WTC11 (cell line): Measurements from ENCODE around the gene CTIF. TPM values are rescaled to one million over a fixed set of nuclear protein-coding genes. Genes with fewer than 3 reads are reported as not detected.

Experiments used
- ATAC-seq: fragments of 200-7000 bp; cut with Tn5 transposase; 2 replicates; pipeline ENCODE4 v1.10.0; 2021; ENCODE audit warnings: mild to moderate bottlenecking, moderate library complexity
- CTCF ChIA-PET: fragments of 300-600 bp; sonication (Branson Sonifier 250); formaldehyde crosslinking; loops from one replicate; lab custom pipeline; 2021; ENCODE audit warnings: antibody characterized with exemption; lab: Charles Lee
- POLR2A ChIA-PET: fragments of 350-600 bp; sonication (Branson Sonifier 250); formaldehyde crosslinking; loops from one replicate; lab custom pipeline; 2021; ENCODE audit warnings: antibody characterized with exemption; lab: Charles Lee
- DNase-seq: peaks from one replicate; pipeline ENCODE4 v3.0.0; 2021; ENCODE audit warnings: low spot score
- H3K27ac Mint-ChIP-seq: 2 replicates; pipeline ENCODE4 v1.8.0; 2021; ENCODE audit warnings: mixed read lengths
- H3K27me3 Mint-ChIP-seq: 2 replicates; pipeline ENCODE4 v1.8.0; 2021; ENCODE audit warnings: low read depth, mild to moderate bottlenecking, moderate library complexity, mixed read lengths
- H3K36me3 Mint-ChIP-seq: 2 replicates; pipeline ENCODE4 v1.8.0; 2021; ENCODE audit warnings: mixed read lengths
- H3K4me1 Mint-ChIP-seq: 2 replicates; pipeline ENCODE4 v1.8.0; 2022; ENCODE audit warnings: mixed read lengths
- H3K4me3 Mint-ChIP-seq: 2 replicates; pipeline ENCODE4 v1.8.0; 2021; ENCODE audit warnings: mild to moderate bottlenecking, moderate library complexity, mixed read lengths
- H3K9me3 Mint-ChIP-seq: 2 replicates; pipeline ENCODE4 v1.8.0; 2021; ENCODE audit warnings: mixed read lengths
- CREB1 ChIP-seq: sonication (generic); formaldehyde crosslinking; IDR thresholded peaks from 2 replicates; pipeline ENCODE4 v1.8.0; 2023; ENCODE audit warnings: mild to moderate bottlenecking, missing genetic modification reagents
- CREM ChIP-seq: sonication (generic); formaldehyde crosslinking; IDR thresholded peaks from 2 replicates; pipeline ENCODE4 v1.8.1; 2022; ENCODE audit warnings: mild to moderate bottlenecking, missing genetic modification reagents, moderate library complexity
- ESRRA ChIP-seq: sonication (generic); formaldehyde crosslinking; IDR thresholded peaks from 2 replicates; pipeline ENCODE4 v1.8.1; 2022; ENCODE audit warnings: mild to moderate bottlenecking, missing genetic modification reagents, borderline replicate concordance
- GABPB1 ChIP-seq: sonication (generic); formaldehyde crosslinking; IDR thresholded peaks from 2 replicates; pipeline ENCODE4 v1.8.1; 2023; ENCODE audit warnings: mild to moderate bottlenecking, missing genetic modification reagents
- IRF2 ChIP-seq: sonication (generic); formaldehyde crosslinking; IDR thresholded peaks from 2 replicates; pipeline ENCODE4 v1.8.0; 2022; ENCODE audit warnings: low read depth, missing genetic modification reagents, borderline replicate concordance
- NFE2L1 ChIP-seq: sonication (generic); formaldehyde crosslinking; IDR thresholded peaks from 2 replicates; pipeline ENCODE4 v1.8.1; 2023; ENCODE audit warnings: missing genetic modification reagents
- NFYB ChIP-seq: sonication (generic); formaldehyde crosslinking; conservative IDR thresholded peaks from 2 replicates; pipeline ENCODE4 v1.8.0; 2022; ENCODE audit warnings: low read depth, missing genetic modification reagents
- PRRX2 ChIP-seq: fragments of 250-450 bp; sonication (Bioruptor Pico); IDR thresholded peaks from 2 replicates; pipeline ENCODE4 v1.8.0; 2021; ENCODE audit warnings: mild to moderate bottlenecking
- SMAD4 ChIP-seq: sonication (generic); formaldehyde crosslinking; IDR thresholded peaks from 2 replicates; pipeline ENCODE4 v1.8.0; 2022; ENCODE audit warnings: mild to moderate bottlenecking, missing genetic modification reagents
- ZNF138 ChIP-seq: sonication (generic); formaldehyde crosslinking; conservative IDR thresholded peaks from 2 replicates; pipeline ENCODE4 v1.8.1; 2022; ENCODE audit warnings: mild to moderate bottlenecking, moderate library complexity, missing genetic modification reagents
- total RNA-seq: library from RNA; stranded (reverse); gene quantifications from 3 replicates; pipeline ENCODE4 v1.2.3, GENCODE V29; 2021
- TF ChIP-seq, protein P1 (sequence below): sonication (generic); formaldehyde crosslinking; IDR thresholded peaks from 2 replicates; pipeline ENCODE4 v1.8.0; 2023; ENCODE audit warnings: mild to moderate bottlenecking, missing genetic modification reagents
- TF ChIP-seq, protein P2 (sequence below): sonication (generic); formaldehyde crosslinking; IDR thresholded peaks from 2 replicates; pipeline ENCODE4 v1.8.0; 2022; ENCODE audit warnings: missing genetic modification reagents
- TF ChIP-seq, protein P3 (sequence below): sonication (generic); formaldehyde crosslinking; IDR thresholded peaks from 2 replicates; pipeline ENCODE4 v1.8.1; 2023; ENCODE audit warnings: mild to moderate bottlenecking, missing genetic modification reagents
- TF ChIP-seq, protein P4 (sequence below): sonication (generic); formaldehyde crosslinking; IDR thresholded peaks from 2 replicates; pipeline ENCODE4 v1.8.0; 2022; ENCODE audit warnings: mild to moderate bottlenecking, missing genetic modification reagents
- TF ChIP-seq, protein P5 (sequence below): sonication (generic); formaldehyde crosslinking; IDR thresholded peaks from 2 replicates; pipeline ENCODE4 v1.8.1; 2023; ENCODE audit warnings: mild to moderate bottlenecking, missing genetic modification reagents
- TF ChIP-seq, protein P6 (sequence below): sonication (generic); formaldehyde crosslinking; IDR thresholded peaks from 2 replicates; pipeline ENCODE4 v1.8.0; 2022; ENCODE audit warnings: mild to moderate bottlenecking, missing genetic modification reagents
- TF ChIP-seq, protein P7 (sequence below): fragments of 250-450 bp; sonication (Bioruptor Pico); IDR thresholded peaks from 2 replicates; pipeline ENCODE4 v1.9.0; 2021; ENCODE audit warnings: mild to moderate bottlenecking
- TF ChIP-seq, protein P8 (sequence below): sonication (generic); formaldehyde crosslinking; IDR thresholded peaks from 2 replicates; pipeline ENCODE4 v1.8.1; 2023; ENCODE audit warnings: mild to moderate bottlenecking, missing genetic modification reagents, moderate library complexity
- TF ChIP-seq, protein P9 (sequence below): sonication (generic); formaldehyde crosslinking; IDR thresholded peaks from 2 replicates; pipeline ENCODE4 v1.8.0; 2022; ENCODE audit warnings: mild to moderate bottlenecking, missing genetic modification reagents

The CTIF gene
- total RNA-seq, 1 experiment from 2014 or later = 28.5 TPM

DNA sequence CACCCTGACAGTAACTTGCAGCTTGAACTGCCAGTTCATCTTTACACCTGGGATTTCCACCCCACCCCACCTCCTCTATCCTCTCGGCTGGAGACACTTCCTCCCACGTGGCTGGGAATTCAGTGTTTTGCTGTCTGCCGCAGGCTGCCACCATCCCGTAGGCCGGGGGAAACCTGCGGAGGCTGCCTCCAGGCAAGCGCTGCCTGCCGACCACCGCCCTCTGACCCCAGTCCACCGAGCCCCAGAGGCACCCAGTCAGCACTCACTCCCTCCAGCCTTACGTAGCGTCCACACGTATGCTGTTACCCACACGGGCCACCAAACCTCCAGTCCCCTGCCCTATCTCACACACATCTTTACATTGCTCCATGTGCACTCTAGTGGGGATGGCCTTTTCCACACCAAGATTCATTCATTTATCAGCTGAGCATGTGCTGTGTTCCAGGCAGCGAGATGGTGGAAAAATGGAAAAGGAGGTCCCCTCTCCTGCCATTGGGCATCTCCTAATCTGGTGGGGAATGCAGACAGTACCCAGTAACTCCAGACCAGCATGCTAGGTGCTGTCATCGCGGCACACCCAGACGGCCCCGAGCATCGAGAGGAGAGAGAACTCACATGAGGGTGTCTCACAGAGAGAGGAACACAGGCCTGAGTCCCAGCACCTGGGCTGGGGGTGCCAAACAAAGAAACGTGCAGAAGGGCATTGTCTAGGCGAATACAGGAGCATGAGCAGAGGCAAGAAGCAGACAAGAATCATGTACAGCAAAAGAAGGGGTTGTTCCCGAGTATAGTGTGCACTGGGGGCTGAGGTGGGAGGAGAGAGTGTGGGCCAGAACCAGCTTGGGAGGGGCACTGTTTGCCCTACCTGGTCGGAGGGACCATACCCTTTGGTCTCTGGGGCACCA lies 245.0 kb downstream of the CTIF start:
- Mint-ChIP-seq H3K27ac (no peak overlapping the region), H3K36me3 (no peaks in the 10 kb centered on the region), H3K27me3 (no peaks in the 10 kb centered on the region), H3K4me3 (no peak overlapping the region), H3K4me1 (peaks cover 9% of the 10 kb centered on the region), H3K9me3 (no peaks in the 10 kb centered on the region)
- ATAC-seq = no peak
- ChIA-PET POLR2A (no interaction called here), CTCF (no interaction called here)
- no peak for DNase-seq
- TF ChIP-seq NFYB (no peak), CREM (CRISPR knock-in tag) (no peak), ESRRA (no peak), CREB1 (CRISPR knock-in tag) (no peak), ZNF138 (CRISPR knock-in tag) (no peak), GABPB1 (no peak), IRF2 (CRISPR knock-in tag) (no peak), PRRX2 (CRISPR knock-in tag) (no peak), NFE2L1 (no peak), SMAD4 (CRISPR knock-in tag) (no peak)
- TF ChIP-seq, protein P1, sequence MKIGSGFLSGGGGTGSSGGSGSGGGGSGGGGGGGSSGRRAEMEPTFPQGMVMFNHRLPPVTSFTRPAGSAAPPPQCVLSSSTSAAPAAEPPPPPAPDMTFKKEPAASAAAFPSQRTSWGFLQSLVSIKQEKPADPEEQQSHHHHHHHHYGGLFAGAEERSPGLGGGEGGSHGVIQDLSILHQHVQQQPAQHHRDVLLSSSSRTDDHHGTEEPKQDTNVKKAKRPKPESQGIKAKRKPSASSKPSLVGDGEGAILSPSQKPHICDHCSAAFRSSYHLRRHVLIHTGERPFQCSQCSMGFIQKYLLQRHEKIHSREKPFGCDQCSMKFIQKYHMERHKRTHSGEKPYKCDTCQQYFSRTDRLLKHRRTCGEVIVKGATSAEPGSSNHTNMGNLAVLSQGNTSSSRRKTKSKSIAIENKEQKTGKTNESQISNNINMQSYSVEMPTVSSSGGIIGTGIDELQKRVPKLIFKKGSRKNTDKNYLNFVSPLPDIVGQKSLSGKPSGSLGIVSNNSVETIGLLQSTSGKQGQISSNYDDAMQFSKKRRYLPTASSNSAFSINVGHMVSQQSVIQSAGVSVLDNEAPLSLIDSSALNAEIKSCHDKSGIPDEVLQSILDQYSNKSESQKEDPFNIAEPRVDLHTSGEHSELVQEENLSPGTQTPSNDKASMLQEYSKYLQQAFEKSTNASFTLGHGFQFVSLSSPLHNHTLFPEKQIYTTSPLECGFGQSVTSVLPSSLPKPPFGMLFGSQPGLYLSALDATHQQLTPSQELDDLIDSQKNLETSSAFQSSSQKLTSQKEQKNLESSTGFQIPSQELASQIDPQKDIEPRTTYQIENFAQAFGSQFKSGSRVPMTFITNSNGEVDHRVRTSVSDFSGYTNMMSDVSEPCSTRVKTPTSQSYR = no peak
- TF ChIP-seq, protein P2, sequence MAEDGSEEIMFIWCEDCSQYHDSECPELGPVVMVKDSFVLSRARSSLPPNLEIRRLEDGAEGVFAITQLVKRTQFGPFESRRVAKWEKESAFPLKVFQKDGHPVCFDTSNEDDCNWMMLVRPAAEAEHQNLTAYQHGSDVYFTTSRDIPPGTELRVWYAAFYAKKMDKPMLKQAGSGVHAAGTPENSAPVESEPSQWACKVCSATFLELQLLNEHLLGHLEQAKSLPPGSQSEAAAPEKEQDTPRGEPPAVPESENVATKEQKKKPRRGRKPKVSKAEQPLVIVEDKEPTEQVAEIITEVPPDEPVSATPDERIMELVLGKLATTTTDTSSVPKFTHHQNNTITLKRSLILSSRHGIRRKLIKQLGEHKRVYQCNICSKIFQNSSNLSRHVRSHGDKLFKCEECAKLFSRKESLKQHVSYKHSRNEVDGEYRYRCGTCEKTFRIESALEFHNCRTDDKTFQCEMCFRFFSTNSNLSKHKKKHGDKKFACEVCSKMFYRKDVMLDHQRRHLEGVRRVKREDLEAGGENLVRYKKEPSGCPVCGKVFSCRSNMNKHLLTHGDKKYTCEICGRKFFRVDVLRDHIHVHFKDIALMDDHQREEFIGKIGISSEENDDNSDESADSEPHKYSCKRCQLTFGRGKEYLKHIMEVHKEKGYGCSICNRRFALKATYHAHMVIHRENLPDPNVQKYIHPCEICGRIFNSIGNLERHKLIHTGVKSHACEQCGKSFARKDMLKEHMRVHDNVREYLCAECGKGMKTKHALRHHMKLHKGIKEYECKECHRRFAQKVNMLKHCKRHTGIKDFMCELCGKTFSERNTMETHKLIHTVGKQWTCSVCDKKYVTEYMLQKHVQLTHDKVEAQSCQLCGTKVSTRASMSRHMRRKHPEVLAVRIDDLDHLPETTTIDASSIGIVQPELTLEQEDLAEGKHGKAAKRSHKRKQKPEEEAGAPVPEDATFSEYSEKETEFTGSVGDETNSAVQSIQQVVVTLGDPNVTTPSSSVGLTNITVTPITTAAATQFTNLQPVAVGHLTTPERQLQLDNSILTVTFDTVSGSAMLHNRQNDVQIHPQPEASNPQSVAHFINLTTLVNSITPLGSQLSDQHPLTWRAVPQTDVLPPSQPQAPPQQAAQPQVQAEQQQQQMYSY (CRISPR knock-in tag) = no peak
- TF ChIP-seq, protein P3, sequence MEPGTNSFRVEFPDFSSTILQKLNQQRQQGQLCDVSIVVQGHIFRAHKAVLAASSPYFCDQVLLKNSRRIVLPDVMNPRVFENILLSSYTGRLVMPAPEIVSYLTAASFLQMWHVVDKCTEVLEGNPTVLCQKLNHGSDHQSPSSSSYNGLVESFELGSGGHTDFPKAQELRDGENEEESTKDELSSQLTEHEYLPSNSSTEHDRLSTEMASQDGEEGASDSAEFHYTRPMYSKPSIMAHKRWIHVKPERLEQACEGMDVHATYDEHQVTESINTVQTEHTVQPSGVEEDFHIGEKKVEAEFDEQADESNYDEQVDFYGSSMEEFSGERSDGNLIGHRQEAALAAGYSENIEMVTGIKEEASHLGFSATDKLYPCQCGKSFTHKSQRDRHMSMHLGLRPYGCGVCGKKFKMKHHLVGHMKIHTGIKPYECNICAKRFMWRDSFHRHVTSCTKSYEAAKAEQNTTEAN (CRISPR knock-in tag) = no peak
- TF ChIP-seq, protein P4, sequence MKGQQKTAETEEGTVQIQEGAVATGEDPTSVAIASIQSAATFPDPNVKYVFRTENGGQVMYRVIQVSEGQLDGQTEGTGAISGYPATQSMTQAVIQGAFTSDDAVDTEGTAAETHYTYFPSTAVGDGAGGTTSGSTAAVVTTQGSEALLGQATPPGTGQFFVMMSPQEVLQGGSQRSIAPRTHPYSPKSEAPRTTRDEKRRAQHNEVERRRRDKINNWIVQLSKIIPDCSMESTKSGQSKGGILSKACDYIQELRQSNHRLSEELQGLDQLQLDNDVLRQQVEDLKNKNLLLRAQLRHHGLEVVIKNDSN (CRISPR knock-in tag) = no peak
- TF ChIP-seq, protein P5, sequence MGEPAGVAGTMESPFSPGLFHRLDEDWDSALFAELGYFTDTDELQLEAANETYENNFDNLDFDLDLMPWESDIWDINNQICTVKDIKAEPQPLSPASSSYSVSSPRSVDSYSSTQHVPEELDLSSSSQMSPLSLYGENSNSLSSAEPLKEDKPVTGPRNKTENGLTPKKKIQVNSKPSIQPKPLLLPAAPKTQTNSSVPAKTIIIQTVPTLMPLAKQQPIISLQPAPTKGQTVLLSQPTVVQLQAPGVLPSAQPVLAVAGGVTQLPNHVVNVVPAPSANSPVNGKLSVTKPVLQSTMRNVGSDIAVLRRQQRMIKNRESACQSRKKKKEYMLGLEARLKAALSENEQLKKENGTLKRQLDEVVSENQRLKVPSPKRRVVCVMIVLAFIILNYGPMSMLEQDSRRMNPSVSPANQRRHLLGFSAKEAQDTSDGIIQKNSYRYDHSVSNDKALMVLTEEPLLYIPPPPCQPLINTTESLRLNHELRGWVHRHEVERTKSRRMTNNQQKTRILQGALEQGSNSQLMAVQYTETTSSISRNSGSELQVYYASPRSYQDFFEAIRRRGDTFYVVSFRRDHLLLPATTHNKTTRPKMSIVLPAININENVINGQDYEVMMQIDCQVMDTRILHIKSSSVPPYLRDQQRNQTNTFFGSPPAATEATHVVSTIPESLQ (CRISPR knock-in tag) = no peak
- TF ChIP-seq, protein P6, sequence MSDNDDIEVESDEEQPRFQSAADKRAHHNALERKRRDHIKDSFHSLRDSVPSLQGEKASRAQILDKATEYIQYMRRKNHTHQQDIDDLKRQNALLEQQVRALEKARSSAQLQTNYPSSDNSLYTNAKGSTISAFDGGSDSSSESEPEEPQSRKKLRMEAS = no peak
- TF ChIP-seq, protein P7, sequence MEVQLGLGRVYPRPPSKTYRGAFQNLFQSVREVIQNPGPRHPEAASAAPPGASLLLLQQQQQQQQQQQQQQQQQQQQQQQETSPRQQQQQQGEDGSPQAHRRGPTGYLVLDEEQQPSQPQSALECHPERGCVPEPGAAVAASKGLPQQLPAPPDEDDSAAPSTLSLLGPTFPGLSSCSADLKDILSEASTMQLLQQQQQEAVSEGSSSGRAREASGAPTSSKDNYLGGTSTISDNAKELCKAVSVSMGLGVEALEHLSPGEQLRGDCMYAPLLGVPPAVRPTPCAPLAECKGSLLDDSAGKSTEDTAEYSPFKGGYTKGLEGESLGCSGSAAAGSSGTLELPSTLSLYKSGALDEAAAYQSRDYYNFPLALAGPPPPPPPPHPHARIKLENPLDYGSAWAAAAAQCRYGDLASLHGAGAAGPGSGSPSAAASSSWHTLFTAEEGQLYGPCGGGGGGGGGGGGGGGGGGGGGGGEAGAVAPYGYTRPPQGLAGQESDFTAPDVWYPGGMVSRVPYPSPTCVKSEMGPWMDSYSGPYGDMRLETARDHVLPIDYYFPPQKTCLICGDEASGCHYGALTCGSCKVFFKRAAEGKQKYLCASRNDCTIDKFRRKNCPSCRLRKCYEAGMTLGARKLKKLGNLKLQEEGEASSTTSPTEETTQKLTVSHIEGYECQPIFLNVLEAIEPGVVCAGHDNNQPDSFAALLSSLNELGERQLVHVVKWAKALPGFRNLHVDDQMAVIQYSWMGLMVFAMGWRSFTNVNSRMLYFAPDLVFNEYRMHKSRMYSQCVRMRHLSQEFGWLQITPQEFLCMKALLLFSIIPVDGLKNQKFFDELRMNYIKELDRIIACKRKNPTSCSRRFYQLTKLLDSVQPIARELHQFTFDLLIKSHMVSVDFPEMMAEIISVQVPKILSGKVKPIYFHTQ = no peak
- TF ChIP-seq, protein P8, sequence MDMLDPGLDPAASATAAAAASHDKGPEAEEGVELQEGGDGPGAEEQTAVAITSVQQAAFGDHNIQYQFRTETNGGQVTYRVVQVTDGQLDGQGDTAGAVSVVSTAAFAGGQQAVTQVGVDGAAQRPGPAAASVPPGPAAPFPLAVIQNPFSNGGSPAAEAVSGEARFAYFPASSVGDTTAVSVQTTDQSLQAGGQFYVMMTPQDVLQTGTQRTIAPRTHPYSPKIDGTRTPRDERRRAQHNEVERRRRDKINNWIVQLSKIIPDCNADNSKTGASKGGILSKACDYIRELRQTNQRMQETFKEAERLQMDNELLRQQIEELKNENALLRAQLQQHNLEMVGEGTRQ (CRISPR knock-in tag) = no peak
- TF ChIP-seq, protein P9, sequence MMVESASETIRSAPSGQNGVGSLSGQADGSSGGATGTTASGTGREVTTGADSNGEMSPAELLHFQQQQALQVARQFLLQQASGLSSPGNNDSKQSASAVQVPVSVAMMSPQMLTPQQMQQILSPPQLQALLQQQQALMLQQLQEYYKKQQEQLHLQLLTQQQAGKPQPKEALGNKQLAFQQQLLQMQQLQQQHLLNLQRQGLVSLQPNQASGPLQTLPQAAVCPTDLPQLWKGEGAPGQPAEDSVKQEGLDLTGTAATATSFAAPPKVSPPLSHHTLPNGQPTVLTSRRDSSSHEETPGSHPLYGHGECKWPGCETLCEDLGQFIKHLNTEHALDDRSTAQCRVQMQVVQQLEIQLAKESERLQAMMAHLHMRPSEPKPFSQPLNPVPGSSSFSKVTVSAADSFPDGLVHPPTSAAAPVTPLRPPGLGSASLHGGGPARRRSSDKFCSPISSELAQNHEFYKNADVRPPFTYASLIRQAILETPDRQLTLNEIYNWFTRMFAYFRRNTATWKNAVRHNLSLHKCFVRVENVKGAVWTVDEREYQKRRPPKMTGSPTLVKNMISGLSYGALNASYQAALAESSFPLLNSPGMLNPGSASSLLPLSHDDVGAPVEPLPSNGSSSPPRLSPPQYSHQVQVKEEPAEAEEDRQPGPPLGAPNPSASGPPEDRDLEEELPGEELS (CRISPR knock-in tag) = no peak
